ENCODE results near the gene RPL18A.

Gene RPL18A

GRCh38 chr19:17859533-17860330 lies at the start of gene RPL18A:
Gene RPL18A, plus strand, starts transcription at chr19:17859910. Its CDS starts 47 bp downstream, at chr19:17859957.
- Histone ChIP-seq H3K9me3 (ENCODE audit: insufficient read depth, low read length) (no peaks in the 10 kb centered on the region), H3K27me3 (ENCODE audit: insufficient read depth, insufficient read length) (peaks cover 3% of the 10 kb centered on the region), H3K9ac (ENCODE audit: insufficient read length, low read depth) (peak within 1 kb of the TSS; percentile 100), H3K36me3 (ENCODE audit: insufficient read depth, insufficient read length, low read length) (peaks cover 48% of the 10 kb centered on the region), H3K4me1 (ENCODE audit: insufficient read depth, insufficient read length) (peaks cover 19% of the 10 kb centered on the region), H3K4me3 (ENCODE audit: insufficient read length, low read depth) (peak within 1 kb of the TSS; percentile 100)
- TF ChIP-seq ZNF274 (IDR thresholded peaks at IDR 0.05; ENCODE audit: low read depth, low read length) (no peak), SUZ12 (IDR thresholded peaks at IDR 0.05; ENCODE audit: extremely low read depth, insufficient read depth, insufficient read length) (no peak), YY1 (IDR thresholded peaks at IDR 0.05; ENCODE audit: insufficient read depth, insufficient read length) (peak; percentile 61)
- peak; percentile 100 for DNase-seq (ENCODE audit: low read depth, low spot score)

DNA sequence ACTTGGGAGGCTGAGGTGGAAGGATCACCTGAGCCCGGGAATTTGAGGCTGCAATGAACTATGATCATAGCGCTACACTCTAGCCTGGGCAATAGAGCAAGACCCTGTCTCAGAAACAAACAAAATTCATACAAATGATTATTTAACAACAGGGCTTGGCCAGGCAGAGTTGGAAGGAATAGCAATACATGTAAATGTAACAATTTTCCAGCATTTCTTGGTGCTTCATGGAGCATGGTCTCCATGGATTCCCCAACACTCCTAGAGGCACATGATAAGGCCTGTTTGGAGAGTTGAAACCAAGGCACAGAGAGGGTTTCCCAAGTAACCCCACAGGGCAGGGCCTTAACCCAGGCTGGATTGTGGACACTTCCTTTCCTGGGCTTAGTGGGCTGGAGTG lies 48.6 kb upstream of the RPL18A start:
- Histone ChIP-seq H3K4me3 (ENCODE audit: insufficient read length, low read depth) (no peak overlapping the region), H3K4me1 (ENCODE audit: insufficient read depth, insufficient read length) (no peaks in the 10 kb centered on the region), H3K9ac (ENCODE audit: insufficient read length, low read depth) (no peak overlapping the region), H3K9me3 (ENCODE audit: insufficient read depth, low read length) (no peaks in the 10 kb centered on the region), H3K27me3 (ENCODE audit: insufficient read depth, insufficient read length) (no peaks in the 10 kb centered on the region), H3K36me3 (ENCODE audit: insufficient read depth, insufficient read length, low read length) (no peaks in the 10 kb centered on the region)
- no peak for DNase-seq (ENCODE audit: low read depth, low spot score)
- TF ChIP-seq ZNF274 (IDR thresholded peaks at IDR 0.05; ENCODE audit: low read depth, low read length) = no peak
- no peak for TF ChIP-seq SUZ12 (IDR thresholded peaks at IDR 0.05; ENCODE audit: extremely low read depth, insufficient read depth, insufficient read length)
- TF ChIP-seq YY1 (IDR thresholded peaks at IDR 0.05; ENCODE audit: insufficient read depth, insufficient read length) = no peak

- no peak overlapping the region for H3K4me3 ChIP-seq (ENCODE audit: insufficient read length, low read depth)
- H3K9me3 ChIP-seq (ENCODE audit: insufficient read depth, low read length) = no peaks in the 10 kb centered on the region
- no peak overlapping the region for H3K9ac ChIP-seq (ENCODE audit: insufficient read length, low read depth)
- H3K27me3 ChIP-seq (ENCODE audit: insufficient read depth, insufficient read length) = no peaks in the 10 kb centered on the region
- no peaks in the 10 kb centered on the region for H3K4me1 ChIP-seq (ENCODE audit: insufficient read depth, insufficient read length)
- H3K36me3 ChIP-seq (ENCODE audit: insufficient read depth, insufficient read length, low read length) = no peaks in the 10 kb centered on the region
- no peak for TF ChIP-seq YY1 (IDR thresholded peaks at IDR 0.05; ENCODE audit: insufficient read depth, insufficient read length)
- TF ChIP-seq SUZ12 (IDR thresholded peaks at IDR 0.05; ENCODE audit: extremely low read depth, insufficient read depth, insufficient read length) = no peak
- no peak for TF ChIP-seq ZNF274 (IDR thresholded peaks at IDR 0.05; ENCODE audit: low read depth, low read length)
- no peak for DNase-seq (ENCODE audit: low read depth, low spot score)
These were observed 48.0 kb upstream of the RPL18A start for GRCh38 chr19:17811681-17812080.

GRCh38 chr19:17812099-17812498 lies 47.6 kb upstream of the RPL18A start:
- no peak for DNase-seq (ENCODE audit: low read depth, low spot score)
- H3K9ac ChIP-seq (ENCODE audit: insufficient read length, low read depth) = no peak overlapping the region
- H3K4me1 ChIP-seq (ENCODE audit: insufficient read depth, insufficient read length) = no peaks in the 10 kb centered on the region
- H3K27me3 ChIP-seq (ENCODE audit: insufficient read depth, insufficient read length) = no peaks in the 10 kb centered on the region
- TF ChIP-seq YY1 (IDR thresholded peaks at IDR 0.05; ENCODE audit: insufficient read depth, insufficient read length) (no peak), ZNF274 (IDR thresholded peaks at IDR 0.05; ENCODE audit: low read depth, low read length) (no peak), SUZ12 (IDR thresholded peaks at IDR 0.05; ENCODE audit: extremely low read depth, insufficient read depth, insufficient read length) (no peak)
- H3K4me3 ChIP-seq (ENCODE audit: insufficient read length, low read depth) = no peak overlapping the region
- H3K9me3 ChIP-seq (ENCODE audit: insufficient read depth, low read length) = no peaks in the 10 kb centered on the region
- no peaks in the 10 kb centered on the region for H3K36me3 ChIP-seq (ENCODE audit: insufficient read depth, insufficient read length, low read length)

GRCh38 chr19:17817668-17818363 lies 41.9 kb upstream of the RPL18A start:
- Histone ChIP-seq H3K27me3 (ENCODE audit: insufficient read depth, insufficient read length) (no peaks in the 10 kb centered on the region), H3K9ac (ENCODE audit: insufficient read length, low read depth) (no peak overlapping the region), H3K4me1 (ENCODE audit: insufficient read depth, insufficient read length) (no peaks in the 10 kb centered on the region), H3K4me3 (ENCODE audit: insufficient read length, low read depth) (no peak overlapping the region), H3K36me3 (ENCODE audit: insufficient read depth, insufficient read length, low read length) (no peaks in the 10 kb centered on the region), H3K9me3 (ENCODE audit: insufficient read depth, low read length) (no peaks in the 10 kb centered on the region)
- TF ChIP-seq SUZ12 (IDR thresholded peaks at IDR 0.05; ENCODE audit: extremely low read depth, insufficient read depth, insufficient read length) (no peak), YY1 (IDR thresholded peaks at IDR 0.05; ENCODE audit: insufficient read depth, insufficient read length) (no peak), ZNF274 (IDR thresholded peaks at IDR 0.05; ENCODE audit: low read depth, low read length) (no peak)
- DNase-seq (ENCODE audit: low read depth, low spot score) = no peak

DNA sequence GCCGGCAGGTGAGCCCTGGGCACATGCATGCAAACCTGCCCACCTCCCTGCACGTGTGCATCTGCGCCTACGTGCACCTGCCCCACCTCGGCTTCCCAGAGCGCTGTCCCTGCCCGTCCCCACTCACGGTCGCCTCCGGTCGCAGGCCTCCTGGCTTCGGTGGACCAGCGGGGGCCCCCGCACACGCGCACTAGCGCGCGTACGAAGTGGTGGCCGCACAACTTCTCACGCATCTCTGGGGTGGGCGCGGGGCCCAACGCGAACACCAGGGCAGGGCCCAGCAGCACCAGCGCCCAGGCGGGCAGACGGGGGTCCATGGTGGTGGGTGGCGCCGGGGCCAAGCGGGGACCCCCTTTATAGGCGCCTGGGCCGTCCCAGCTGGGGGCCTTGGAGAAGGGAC lies 38.5 kb upstream of the RPL18A start, which contains the start of gene INSL3:
Gene INSL3 (minus strand): TSS at position 330 of the 400 bp plus-strand sequence. CDS start 13 bp downstream, at position 317.
- Histone ChIP-seq H3K9me3 (ENCODE audit: insufficient read depth, low read length) (no peaks in the 10 kb centered on the region), H3K9ac (ENCODE audit: insufficient read length, low read depth) (no peak within 1 kb of the TSS), H3K4me1 (ENCODE audit: insufficient read depth, insufficient read length) (no peaks in the 10 kb centered on the region), H3K4me3 (ENCODE audit: insufficient read length, low read depth) (no peak within 1 kb of the TSS), H3K27me3 (ENCODE audit: insufficient read depth, insufficient read length) (no peaks in the 10 kb centered on the region), H3K36me3 (ENCODE audit: insufficient read depth, insufficient read length, low read length) (no peaks in the 10 kb centered on the region)
- no peak for TF ChIP-seq ZNF274 (IDR thresholded peaks at IDR 0.05; ENCODE audit: low read depth, low read length)
- TF ChIP-seq SUZ12 (IDR thresholded peaks at IDR 0.05; ENCODE audit: extremely low read depth, insufficient read depth, insufficient read length) = no peak
- no peak for TF ChIP-seq YY1 (IDR thresholded peaks at IDR 0.05; ENCODE audit: insufficient read depth, insufficient read length)
- DNase-seq (ENCODE audit: low read depth, low spot score) = no peak

DNA sequence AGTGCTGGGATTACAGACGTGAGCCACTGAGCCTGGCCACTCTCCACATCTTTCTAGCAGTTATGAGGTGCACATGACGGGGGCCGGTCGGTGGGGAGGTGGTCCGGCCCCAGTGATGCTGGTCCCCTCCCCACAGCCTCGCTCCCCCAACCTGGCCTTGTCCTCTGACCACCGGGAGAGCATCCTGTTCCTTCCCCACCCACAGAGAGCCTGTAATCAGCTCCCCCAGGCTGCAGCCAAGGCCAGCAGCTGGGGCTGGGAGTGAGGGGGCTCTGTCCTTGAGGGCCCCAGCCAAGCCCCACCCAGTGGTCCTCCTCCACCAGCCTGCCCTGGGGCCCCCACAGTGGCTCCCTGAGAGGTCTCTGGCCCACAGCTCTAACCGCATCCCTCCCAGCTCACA lies 35.4 kb upstream of the RPL18A start:
- Histone ChIP-seq H3K9ac (ENCODE audit: insufficient read length, low read depth) (no peak overlapping the region), H3K9me3 (ENCODE audit: insufficient read depth, low read length) (no peaks in the 10 kb centered on the region), H3K4me1 (ENCODE audit: insufficient read depth, insufficient read length) (no peaks in the 10 kb centered on the region), H3K4me3 (ENCODE audit: insufficient read length, low read depth) (no peak overlapping the region), H3K27me3 (ENCODE audit: insufficient read depth, insufficient read length) (no peaks in the 10 kb centered on the region), H3K36me3 (ENCODE audit: insufficient read depth, insufficient read length, low read length) (no peaks in the 10 kb centered on the region)
- TF ChIP-seq YY1 (IDR thresholded peaks at IDR 0.05; ENCODE audit: insufficient read depth, insufficient read length) (no peak), ZNF274 (IDR thresholded peaks at IDR 0.05; ENCODE audit: low read depth, low read length) (no peak), SUZ12 (IDR thresholded peaks at IDR 0.05; ENCODE audit: extremely low read depth, insufficient read depth, insufficient read length) (no peak)
- no peak for DNase-seq (ENCODE audit: low read depth, low spot score)

Measured in NT2/D1 (cell line).